H1 (cell line): ENCODE measurements around the gene MGARP.
A peak's percentile ranks its signal among the peaks of the same experiment; 100 is the strongest.

Experiments
- ASH2L ChIP-seq: fragments of 200-600, 300-600 bp; sonication (generic); IDR thresholded peaks from one replicate; pipeline ENCODE4 v1.7.1; 2017; ENCODE audit warnings: low read length
- HDAC2 ChIP-seq, 2 experiments: fragments of 300-600 bp in 1 of 2; sonication (generic) in 1 of 2; IDR thresholded peaks; 2 replicates each; pipeline ENCODE4 v1.6.1; 2011 to 2012; ENCODE audit warnings: low read depth in 2 of 2, low read length in 2 of 2, mild to moderate bottlenecking in 2 of 2, moderate library complexity in 2 of 2, borderline replicate concordance in 1 of 2, inconsistent platforms in 1 of 2
- MAX ChIP-seq: IDR thresholded peaks from 2 replicates; pipeline ENCODE4 v1.6.1; 2012; ENCODE audit warnings: inconsistent platforms
- TAF1 ChIP-seq: IDR thresholded peaks from 2 replicates; pipeline ENCODE4 v1.6.1; 2011; ENCODE audit warnings: mild to moderate bottlenecking, low read depth, low read length
- TF ChIP-seq, protein P1 (sequence below), 3 experiments: IDR thresholded peaks; 1 replicate in 2 of 3; 2 replicates in 1 of 3; pipeline versions ENCODE4 v1.5.1 to v1.6.1; 2011; ENCODE audit warnings: low read length in 3 of 3, mild to moderate bottlenecking in 3 of 3, inconsistent platforms in 2 of 3, low read depth in 1 of 3, moderate library complexity in 1 of 3; ENCODE audit not compliant: insufficient read depth in 1 of 3; ENCODE audit errors: control extremely low read depth in 1 of 3

DNA sequence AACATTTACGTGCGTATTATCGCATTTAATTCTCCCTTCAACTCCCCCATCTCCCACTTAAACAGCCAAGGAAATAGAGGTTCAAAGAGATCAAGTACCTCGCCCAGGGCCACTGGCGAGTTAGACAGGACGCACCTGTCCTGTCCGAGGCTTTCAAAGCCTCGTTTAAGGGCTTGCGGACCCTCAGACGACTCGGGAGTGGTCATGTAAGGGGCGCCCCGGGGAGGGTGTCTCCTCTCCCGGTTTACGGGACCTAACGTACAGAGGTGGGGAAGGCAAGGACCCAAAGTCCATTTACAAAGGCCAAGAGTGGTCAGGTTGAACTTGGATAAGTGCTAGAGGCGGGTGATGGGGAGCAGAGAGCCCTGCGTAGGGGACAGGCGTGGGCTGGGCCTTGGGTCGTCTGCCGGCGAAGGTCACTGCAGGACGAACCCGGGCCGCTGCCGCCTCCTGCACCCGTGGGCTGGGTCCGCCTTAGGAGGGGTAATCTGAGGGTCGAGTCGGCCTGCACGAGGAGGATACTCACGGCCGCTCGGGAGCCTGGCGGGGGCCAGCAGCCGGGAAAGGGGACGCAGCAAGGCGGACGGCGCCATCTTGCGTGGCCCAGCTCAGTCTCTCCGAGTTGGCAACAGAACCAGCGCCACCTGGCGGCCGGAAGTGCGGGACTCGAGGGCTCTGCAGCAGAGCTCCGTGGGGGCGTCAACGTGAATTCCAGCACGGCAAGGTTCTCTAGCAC, 15.3 kb upstream of the MGARP start:
- TF ChIP-seq HDAC2 (IDR thresholded peaks at IDR 0.05; ENCODE audit: borderline replicate concordance in 1 of 2, low read depth in 2 of 2, low read length in 2 of 2): peak; percentile 59; a peak in 1 of 4 replicates
- TF ChIP-seq TAF1: peak; percentile 96
- TF ChIP-seq ASH2L: peak; percentile 89
- TF ChIP-seq, protein P1, sequence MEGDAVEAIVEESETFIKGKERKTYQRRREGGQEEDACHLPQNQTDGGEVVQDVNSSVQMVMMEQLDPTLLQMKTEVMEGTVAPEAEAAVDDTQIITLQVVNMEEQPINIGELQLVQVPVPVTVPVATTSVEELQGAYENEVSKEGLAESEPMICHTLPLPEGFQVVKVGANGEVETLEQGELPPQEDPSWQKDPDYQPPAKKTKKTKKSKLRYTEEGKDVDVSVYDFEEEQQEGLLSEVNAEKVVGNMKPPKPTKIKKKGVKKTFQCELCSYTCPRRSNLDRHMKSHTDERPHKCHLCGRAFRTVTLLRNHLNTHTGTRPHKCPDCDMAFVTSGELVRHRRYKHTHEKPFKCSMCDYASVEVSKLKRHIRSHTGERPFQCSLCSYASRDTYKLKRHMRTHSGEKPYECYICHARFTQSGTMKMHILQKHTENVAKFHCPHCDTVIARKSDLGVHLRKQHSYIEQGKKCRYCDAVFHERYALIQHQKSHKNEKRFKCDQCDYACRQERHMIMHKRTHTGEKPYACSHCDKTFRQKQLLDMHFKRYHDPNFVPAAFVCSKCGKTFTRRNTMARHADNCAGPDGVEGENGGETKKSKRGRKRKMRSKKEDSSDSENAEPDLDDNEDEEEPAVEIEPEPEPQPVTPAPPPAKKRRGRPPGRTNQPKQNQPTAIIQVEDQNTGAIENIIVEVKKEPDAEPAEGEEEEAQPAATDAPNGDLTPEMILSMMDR (IDR thresholded peaks at IDR 0.05; ENCODE audit: control extremely low read depth in 1 of 3, insufficient read depth in 1 of 3, low read depth in 1 of 3, low read length in 3 of 3): peak; percentile 96 to 98 (median 98)
- peak; percentile 63; the same call in 1 of the 2 replicates for TF ChIP-seq MAX
